SK-N-SH treated with all-trans-retinoic acid at 6 μM for 48 hours (cell line): ENCODE measurements around the gene CCDC85C.

Experiments
- ATAC-seq: fragments of 200-7000 bp; cut with Tn5 transposase; 3 replicates; pipeline ENCODE4 v1.9.1; 2020; ENCODE audit warnings: mild to moderate bottlenecking, moderate library complexity
- BACH2 ChIP-seq: fragments of 250-450 bp; sonication (Bioruptor Pico); IDR thresholded peaks from 2 replicates; pipeline ENCODE4 v1.9.0; 2021; ENCODE audit warnings: mild to moderate bottlenecking, borderline replicate concordance
- CSDC2 ChIP-seq: fragments of 250-450 bp; sonication (Bioruptor Pico); IDR thresholded peaks from 2 replicates; pipeline ENCODE4 v1.5.0; 2020; ENCODE audit warnings: mild to moderate bottlenecking, moderate library complexity
- ESRRG ChIP-seq: fragments of 250-450 bp; sonication (Bioruptor Pico); IDR thresholded peaks from 2 replicates; pipeline ENCODE4 v1.6.1; 2021; ENCODE audit warnings: mild to moderate bottlenecking
- GLIS3 ChIP-seq: fragments of 250-450 bp; sonication (Bioruptor Pico); IDR thresholded peaks from 2 replicates; pipeline ENCODE4 v1.5.0; 2020; ENCODE audit warnings: mild to moderate bottlenecking, moderate library complexity
- ISL1 ChIP-seq: fragments of 250-450 bp; sonication (Bioruptor Pico); IDR thresholded peaks from 2 replicates; pipeline ENCODE4 v2.1.2; 2022; ENCODE audit warnings: mild to moderate bottlenecking, moderate library complexity
- OSR1 ChIP-seq: fragments of 250-450 bp; sonication (Bioruptor Pico); IDR thresholded peaks from 2 replicates; pipeline ENCODE4 v1.8.0; 2022; ENCODE audit warnings: moderate library complexity, mild to moderate bottlenecking, inconsistent platforms
- PPARA ChIP-seq: fragments of 250-450 bp; sonication (Bioruptor Pico); IDR thresholded peaks from 2 replicates; pipeline ENCODE4 v1.5.0; 2020; ENCODE audit warnings: mild to moderate bottlenecking, borderline replicate concordance
- SNAI2 ChIP-seq: fragments of 250-450 bp; sonication (Bioruptor Pico); IDR thresholded peaks from 2 replicates; pipeline ENCODE4 v1.5.0; 2020; ENCODE audit warnings: mild to moderate bottlenecking, moderate library complexity
- TCF4 ChIP-seq: fragments of 250-450 bp; sonication (Bioruptor Pico); IDR thresholded peaks from 2 replicates; pipeline ENCODE4 v1.8.0; 2021; ENCODE audit warnings: mild to moderate bottlenecking, moderate library complexity, borderline replicate concordance
- TOX ChIP-seq: fragments of 250-450 bp; sonication (Bioruptor Pico); IDR thresholded peaks from 2 replicates; pipeline ENCODE4 v1.8.0; 2021; ENCODE audit warnings: mild to moderate bottlenecking, moderate library complexity, borderline replicate concordance
- ZC3H10 ChIP-seq: fragments of 250-450 bp; sonication (Bioruptor Pico); IDR thresholded peaks from 2 replicates; pipeline ENCODE4 v1.5.1; 2021; ENCODE audit warnings: mild to moderate bottlenecking, moderate library complexity
- ZFP3 ChIP-seq: fragments of 250-450 bp; sonication (Bioruptor Pico); IDR thresholded peaks from 2 replicates; pipeline ENCODE4 v1.5.0; 2020; ENCODE audit warnings: mild to moderate bottlenecking, moderate library complexity
- ZFP30 ChIP-seq: fragments of 450-650 bp; formaldehyde crosslinking; IDR thresholded peaks from 2 replicates; pipeline ENCODE4 v1.5.0; 2022; ENCODE audit warnings: mild to moderate bottlenecking, moderate library complexity
- ZNF565 ChIP-seq: fragments of 450-650 bp; formaldehyde crosslinking; conservative IDR thresholded peaks from 2 replicates; pipeline ENCODE4 v1.5.0; 2020; ENCODE audit warnings: low read depth, mild to moderate bottlenecking, moderate library complexity
- ZNF70 ChIP-seq: fragments of 450-650 bp; formaldehyde crosslinking; IDR thresholded peaks from 2 replicates; pipeline ENCODE4 v1.5.0; 2020; ENCODE audit warnings: mild to moderate bottlenecking, moderate library complexity
- TF ChIP-seq, protein P1 (sequence below): fragments of 250-450 bp; sonication (Bioruptor Pico); IDR thresholded peaks from 2 replicates; pipeline ENCODE4 v1.8.0; 2020; ENCODE audit warnings: mild to moderate bottlenecking, moderate library complexity, borderline replicate concordance
- TF ChIP-seq, protein P2 (sequence below): fragments of 250-450 bp; sonication (Bioruptor Pico); IDR thresholded peaks from 2 replicates; pipeline ENCODE4 v1.5.1; 2021; ENCODE audit warnings: mild to moderate bottlenecking, moderate library complexity
- TF ChIP-seq, protein P3 (sequence below): fragments of 250-450 bp; sonication (Bioruptor Pico); IDR thresholded peaks from 2 replicates; pipeline ENCODE4 v1.8.0; 2021; ENCODE audit warnings: low read depth, mild to moderate bottlenecking, moderate library complexity, borderline replicate concordance
- TF ChIP-seq, protein P4 (sequence below): fragments of 250-450 bp; sonication (Bioruptor Pico); IDR thresholded peaks from 2 replicates; pipeline ENCODE4 v1.5.0; 2020; ENCODE audit warnings: mild to moderate bottlenecking, moderate library complexity

The CCDC85C gene

DNA sequence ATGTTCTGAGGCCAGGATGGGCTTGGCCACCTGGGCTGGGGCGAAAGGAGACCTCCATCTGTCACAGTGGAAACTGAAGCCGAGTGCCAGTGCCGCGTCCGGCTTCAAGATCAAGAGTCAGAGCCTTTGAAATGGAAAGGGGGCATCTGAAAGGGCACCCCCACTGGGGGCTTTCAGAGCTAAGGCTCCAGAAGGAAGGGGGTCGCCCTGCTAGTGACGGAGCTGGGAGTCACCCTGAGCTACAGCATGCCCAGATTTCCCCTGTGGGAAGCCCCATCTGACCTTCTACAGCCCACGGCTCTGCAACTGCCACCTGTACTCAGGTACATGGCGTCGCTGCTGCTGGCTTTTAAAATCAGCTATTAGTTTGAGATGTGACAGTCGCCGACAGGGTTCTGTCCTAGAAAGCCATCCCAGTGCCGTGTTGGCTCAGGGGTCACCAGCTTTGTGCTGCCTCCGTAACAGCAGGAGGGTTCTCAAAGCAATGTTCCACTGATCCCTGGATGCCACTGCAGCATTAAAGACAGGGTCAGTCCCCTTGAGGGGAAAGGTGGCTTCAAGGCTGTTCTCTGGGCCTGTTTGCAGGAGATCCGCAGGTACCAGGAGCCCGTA is 91.3 kb downstream of the CCDC85C start:
- TF ChIP-seq ZNF565 (CRISPR knock-in tag) (no peak), TOX (CRISPR knock-in tag) (no peak), ZC3H10 (CRISPR knock-in tag) (no peak), BACH2 (CRISPR knock-in tag) (no peak), ESRRG (CRISPR knock-in tag) (no peak), ZFP3 (no peak), OSR1 (CRISPR knock-in tag) (no peak)
- TF ChIP-seq, protein P1, sequence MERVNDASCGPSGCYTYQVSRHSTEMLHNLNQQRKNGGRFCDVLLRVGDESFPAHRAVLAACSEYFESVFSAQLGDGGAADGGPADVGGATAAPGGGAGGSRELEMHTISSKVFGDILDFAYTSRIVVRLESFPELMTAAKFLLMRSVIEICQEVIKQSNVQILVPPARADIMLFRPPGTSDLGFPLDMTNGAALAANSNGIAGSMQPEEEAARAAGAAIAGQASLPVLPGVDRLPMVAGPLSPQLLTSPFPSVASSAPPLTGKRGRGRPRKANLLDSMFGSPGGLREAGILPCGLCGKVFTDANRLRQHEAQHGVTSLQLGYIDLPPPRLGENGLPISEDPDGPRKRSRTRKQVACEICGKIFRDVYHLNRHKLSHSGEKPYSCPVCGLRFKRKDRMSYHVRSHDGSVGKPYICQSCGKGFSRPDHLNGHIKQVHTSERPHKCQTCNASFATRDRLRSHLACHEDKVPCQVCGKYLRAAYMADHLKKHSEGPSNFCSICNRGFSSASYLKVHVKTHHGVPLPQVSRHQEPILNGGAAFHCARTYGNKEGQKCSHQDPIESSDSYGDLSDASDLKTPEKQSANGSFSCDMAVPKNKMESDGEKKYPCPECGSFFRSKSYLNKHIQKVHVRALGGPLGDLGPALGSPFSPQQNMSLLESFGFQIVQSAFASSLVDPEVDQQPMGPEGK (CRISPR knock-in tag): no peak
- TF ChIP-seq, protein P2, sequence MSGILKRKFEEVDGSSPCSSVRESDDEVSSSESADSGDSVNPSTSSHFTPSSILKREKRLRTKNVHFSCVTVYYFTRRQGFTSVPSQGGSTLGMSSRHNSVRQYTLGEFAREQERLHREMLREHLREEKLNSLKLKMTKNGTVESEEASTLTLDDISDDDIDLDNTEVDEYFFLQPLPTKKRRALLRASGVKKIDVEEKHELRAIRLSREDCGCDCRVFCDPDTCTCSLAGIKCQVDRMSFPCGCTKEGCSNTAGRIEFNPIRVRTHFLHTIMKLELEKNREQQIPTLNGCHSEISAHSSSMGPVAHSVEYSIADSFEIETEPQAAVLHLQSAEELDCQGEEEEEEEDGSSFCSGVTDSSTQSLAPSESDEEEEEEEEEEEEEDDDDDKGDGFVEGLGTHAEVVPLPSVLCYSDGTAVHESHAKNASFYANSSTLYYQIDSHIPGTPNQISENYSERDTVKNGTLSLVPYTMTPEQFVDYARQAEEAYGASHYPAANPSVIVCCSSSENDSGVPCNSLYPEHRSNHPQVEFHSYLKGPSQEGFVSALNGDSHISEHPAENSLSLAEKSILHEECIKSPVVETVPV (CRISPR knock-in tag): no peak
- TF ChIP-seq, protein P3, sequence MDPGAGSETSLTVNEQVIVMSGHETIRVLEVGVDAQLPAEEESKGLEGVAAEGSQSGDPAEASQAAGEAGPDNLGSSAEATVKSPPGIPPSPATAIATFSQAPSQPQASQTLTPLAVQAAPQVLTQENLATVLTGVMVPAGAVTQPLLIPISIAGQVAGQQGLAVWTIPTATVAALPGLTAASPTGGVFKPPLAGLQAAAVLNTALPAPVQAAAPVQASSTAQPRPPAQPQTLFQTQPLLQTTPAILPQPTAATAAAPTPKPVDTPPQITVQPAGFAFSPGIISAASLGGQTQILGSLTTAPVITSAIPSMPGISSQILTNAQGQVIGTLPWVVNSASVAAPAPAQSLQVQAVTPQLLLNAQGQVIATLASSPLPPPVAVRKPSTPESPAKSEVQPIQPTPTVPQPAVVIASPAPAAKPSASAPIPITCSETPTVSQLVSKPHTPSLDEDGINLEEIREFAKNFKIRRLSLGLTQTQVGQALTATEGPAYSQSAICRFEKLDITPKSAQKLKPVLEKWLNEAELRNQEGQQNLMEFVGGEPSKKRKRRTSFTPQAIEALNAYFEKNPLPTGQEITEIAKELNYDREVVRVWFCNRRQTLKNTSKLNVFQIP (CRISPR knock-in tag): no peak
- TF ChIP-seq, all 23 proteins: peak for 0
- no peak for ATAC-seq

DNA sequence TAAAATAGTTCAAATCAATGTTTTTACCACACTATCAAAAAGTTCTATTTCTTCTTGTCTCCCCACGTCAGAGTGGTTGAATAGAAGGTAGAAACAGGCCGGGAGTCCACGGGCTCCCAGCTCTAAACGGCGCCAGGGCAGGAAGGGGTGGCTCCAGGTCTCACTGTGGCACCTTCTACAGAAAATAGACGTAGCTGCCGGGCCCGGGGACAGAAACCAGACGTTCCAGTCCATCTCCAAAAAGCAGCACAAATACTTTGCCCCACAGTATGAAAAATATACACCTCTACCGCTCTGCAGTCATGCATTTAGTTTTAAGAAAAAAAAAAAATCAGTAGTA is 91.9 kb downstream of the CCDC85C start:
- ATAC-seq: no peak
- no peak for TF ChIP-seq OSR1 (CRISPR knock-in tag)
- TF ChIP-seq, protein P3 (CRISPR knock-in tag): no peak
- no peak for TF ChIP-seq ZNF70 (CRISPR knock-in tag)
- no peak for TF ChIP-seq ZFP30 (CRISPR knock-in tag)
- TF ChIP-seq ISL1: no peak
- TF ChIP-seq, protein P2 (CRISPR knock-in tag): no peak
- TF ChIP-seq ZC3H10 (CRISPR knock-in tag): no peak

DNA sequence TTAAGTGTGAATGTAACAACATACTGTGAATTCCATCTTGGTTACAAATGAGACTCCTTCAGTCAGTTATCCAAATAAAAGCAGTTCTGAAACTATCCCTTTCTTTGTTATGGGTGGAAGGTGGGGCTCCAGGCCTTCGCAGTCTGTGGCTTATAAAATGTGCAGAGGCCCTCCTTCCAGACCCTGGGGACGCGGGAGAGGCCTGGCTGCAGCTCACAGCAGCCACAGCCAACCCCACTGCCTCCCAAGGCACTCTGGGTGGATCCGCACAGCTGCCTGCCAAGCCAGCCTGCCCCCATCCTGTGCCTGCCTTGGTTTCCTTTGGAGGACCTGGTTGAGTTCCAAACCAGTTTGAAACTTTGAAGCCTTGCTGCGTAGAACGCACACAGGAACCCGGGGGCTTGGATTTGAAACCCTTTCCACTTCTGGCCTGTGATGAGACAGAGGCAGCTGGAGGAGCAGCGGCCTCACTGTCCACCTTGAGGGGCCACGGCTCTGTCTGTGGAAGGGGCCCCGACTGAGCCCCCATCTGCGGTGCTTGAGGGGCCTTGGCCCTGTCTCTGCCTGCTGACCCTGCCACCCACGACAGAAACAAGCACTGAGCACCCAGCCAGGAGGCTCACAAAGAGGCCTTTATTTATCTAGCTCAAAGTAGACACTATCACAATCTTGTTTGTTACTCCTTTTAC is 92.4 kb downstream of the CCDC85C start:
- no peak for ATAC-seq
- TF ChIP-seq, protein P2 (CRISPR knock-in tag): no peak
- TF ChIP-seq CSDC2 (no peak), ESRRG (CRISPR knock-in tag) (no peak), TCF4 (CRISPR knock-in tag) (no peak), PPARA (CRISPR knock-in tag) (no peak), ZC3H10 (CRISPR knock-in tag) (no peak), GLIS3 (CRISPR knock-in tag) (no peak), ISL1 (no peak), ZFP3 (no peak), SNAI2 (no peak), TOX (CRISPR knock-in tag) (no peak)
- TF ChIP-seq, protein P3 (CRISPR knock-in tag): no peak
- TF ChIP-seq, protein P4, sequence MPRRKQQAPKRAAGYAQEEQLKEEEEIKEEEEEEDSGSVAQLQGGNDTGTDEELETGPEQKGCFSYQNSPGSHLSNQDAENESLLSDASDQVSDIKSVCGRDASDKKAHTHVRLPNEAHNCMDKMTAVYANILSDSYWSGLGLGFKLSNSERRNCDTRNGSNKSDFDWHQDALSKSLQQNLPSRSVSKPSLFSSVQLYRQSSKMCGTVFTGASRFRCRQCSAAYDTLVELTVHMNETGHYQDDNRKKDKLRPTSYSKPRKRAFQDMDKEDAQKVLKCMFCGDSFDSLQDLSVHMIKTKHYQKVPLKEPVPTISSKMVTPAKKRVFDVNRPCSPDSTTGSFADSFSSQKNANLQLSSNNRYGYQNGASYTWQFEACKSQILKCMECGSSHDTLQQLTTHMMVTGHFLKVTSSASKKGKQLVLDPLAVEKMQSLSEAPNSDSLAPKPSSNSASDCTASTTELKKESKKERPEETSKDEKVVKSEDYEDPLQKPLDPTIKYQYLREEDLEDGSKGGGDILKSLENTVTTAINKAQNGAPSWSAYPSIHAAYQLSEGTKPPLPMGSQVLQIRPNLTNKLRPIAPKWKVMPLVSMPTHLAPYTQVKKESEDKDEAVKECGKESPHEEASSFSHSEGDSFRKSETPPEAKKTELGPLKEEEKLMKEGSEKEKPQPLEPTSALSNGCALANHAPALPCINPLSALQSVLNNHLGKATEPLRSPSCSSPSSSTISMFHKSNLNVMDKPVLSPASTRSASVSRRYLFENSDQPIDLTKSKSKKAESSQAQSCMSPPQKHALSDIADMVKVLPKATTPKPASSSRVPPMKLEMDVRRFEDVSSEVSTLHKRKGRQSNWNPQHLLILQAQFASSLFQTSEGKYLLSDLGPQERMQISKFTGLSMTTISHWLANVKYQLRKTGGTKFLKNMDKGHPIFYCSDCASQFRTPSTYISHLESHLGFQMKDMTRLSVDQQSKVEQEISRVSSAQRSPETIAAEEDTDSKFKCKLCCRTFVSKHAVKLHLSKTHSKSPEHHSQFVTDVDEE (CRISPR knock-in tag): no peak
